Renal cortex interstitium (tissue), 11 donors: ENCODE results near the gene PRMT1. TPM values are rescaled to one million over a fixed set of nuclear protein-coding genes. Genes with fewer than 3 reads are reported as not detected.
A peak's percentile ranks its signal among the peaks of the same experiment; 100 is the strongest.
"Not testable (repeated sequence)": the region's sequence is repeated elsewhere in the genome, so short reads cannot be mapped to it uniquely, and the experiment has no call there.

Source experiments
- DNase-seq, 11 donors: peaks; one replicate each; pipeline ENCODE4 v3.0.0-alpha.2; 2013; ENCODE audit warnings: low read depth in 9 of 11, low spot score in 4 of 11; ENCODE audit errors: extremely low read depth in 1 of 11
- polyA plus RNA-seq, 3 donors: library from polyadenylated mRNA; unstranded; fragments of 120-200 nt; gene quantifications; one replicate each; pipeline ENCODE4 v1.2.1, GENCODE V29; 2013; ENCODE audit not compliant: insufficient read length in 3 of 3

The PRMT1 gene
- polyA plus RNA-seq, 3 donors, result 198 to 261 (median 228) TPM

GRCh38 chr19:49692147-49692506, 15.1 kb downstream of the PRMT1 start:
- DNase-seq, result no peak

GRCh38 chr19:49696115-49696514, 19.0 kb downstream of the PRMT1 start:
- no peak for DNase-seq

- DNase-seq, result no peak
These were observed 19.8 kb downstream of the PRMT1 start for GRCh38 chr19:49696865-49697264.

- DNase-seq, result no peak
These were observed 22.3 kb downstream of the PRMT1 start for GRCh38 chr19:49699364-49699763.

- no peak for DNase-seq
These were observed 23.5 kb downstream of the PRMT1 start for GRCh38 chr19:49700563-49700962.

GRCh38 chr19:49701271-49701786, 24.3 kb downstream of the PRMT1 start:
- no peak for DNase-seq

GRCh38 chr19:49704888-49705642, 28.0 kb downstream of the PRMT1 start:
- DNase-seq, result no peak

- DNase-seq, result no peak
These were observed 28.8 kb downstream of the PRMT1 start for GRCh38 chr19:49705919-49706318.

- DNase-seq, result no peak
These were observed 33.4 kb downstream of the PRMT1 start for GRCh38 chr19:49710372-49710951.

GRCh38 chr19:49712397-49712859, 35.4 kb downstream of the PRMT1 start:
- no peak for DNase-seq

- DNase-seq, result no peak
These were observed 36.3 kb downstream of the PRMT1 start for GRCh38 chr19:49713236-49713845.

GRCh38 chr19:49716154-49716553, 39.1 kb downstream of the PRMT1 start:
- no peak for DNase-seq

GRCh38 chr19:49718511-49718910, 41.4 kb downstream of the PRMT1 start:
- no peak for DNase-seq

- no peak for DNase-seq
These were observed 41.9 kb downstream of the PRMT1 start for GRCh38 chr19:49718991-49719390.

- DNase-seq, result not testable (repeated sequence)
These were observed 42.3 kb downstream of the PRMT1 start for GRCh38 chr19:49719420-49719819.

GRCh38 chr19:49727217-49728030, 50.4 kb downstream of the PRMT1 start:
- DNase-seq, result peak in 4 of 11 donors; percentile 19 to 33 (median 26)

- DNase-seq, result no peak
These were observed 53.1 kb downstream of the PRMT1 start for GRCh38 chr19:49730166-49730565.
